Right lobe of liver (tissue), 6 donors: ENCODE results near the gene CBLL1. TPM values are rescaled to one million over a fixed set of nuclear protein-coding genes. Genes with fewer than 3 reads are reported as not detected.
A peak's percentile ranks its signal among the peaks of the same experiment; 100 is the strongest.

Experiments
- ATAC-seq, 4 donors: fragments of 200-7000 bp; cut with Tn5 transposase; one replicate each; pipeline ENCODE4 v1.9.1; 2020; ENCODE audit warnings: mild to moderate bottlenecking in 4 of 4, moderate library complexity in 4 of 4
- DNase-seq, 3 donors: peaks; one replicate each; pipeline ENCODE4 v3.0.0-alpha.2; 2020
- H3K27ac ChIP-seq, 3 donors: fragments of 200-600 bp; one replicate each; pipeline ENCODE4 v1.8.0; 2022
- H3K27me3 ChIP-seq, 2 donors: fragments of 200-600 bp; one replicate each; pipeline ENCODE4 v1.8.0; 2022
- H3K36me3 ChIP-seq, 4 donors: fragments of 200-600 bp; sonication (generic) in 1 of 4; one replicate each; pipeline versions ENCODE4 v1.5.1 to v1.8.0; 2017 to 2022; ENCODE audit warnings: control low read depth in 1 of 4
- H3K4me1 ChIP-seq, 4 donors: fragments of 200-600 bp; sonication (generic) in 1 of 4; one replicate each; pipeline versions ENCODE4 v1.5.1 to v1.8.0; 2017 to 2022; ENCODE audit warnings: control low read depth in 1 of 4
- H3K4me3 ChIP-seq, 3 donors: fragments of 200-600 bp; one replicate each; pipeline ENCODE4 v1.8.0; 2022
- H3K9me3 ChIP-seq, 4 donors: fragments of 200-600 bp; sonication (generic) in 1 of 4; one replicate each; pipeline versions ENCODE4 v1.5.1 to v1.8.0; 2017 to 2022; ENCODE audit warnings: control low read depth in 1 of 4
- CTCF ChIP-seq, 4 donors: fragments of 200-600 bp in 3 of 4; fragments of 450-650 bp in 1 of 4; IDR thresholded peaks; one replicate each; pipeline versions ENCODE4 v1.5.1 to v1.8.0; 2016 to 2022; ENCODE audit warnings: antibody characterized with exemption in 4 of 4, mild to moderate bottlenecking in 2 of 4
- POLR2A ChIP-seq: fragments of 450-650 bp; IDR thresholded peaks from one replicate; pipeline ENCODE4 v1.6.1; 2017; ENCODE audit warnings: antibody characterized with exemption, mild to moderate bottlenecking
- WGBS: methylation state at CpG from one replicate; pipeline ENCODE4 v1.1.6; 2018; ENCODE audit warnings: low coverage, low lambda C conversion rate; ENCODE audit not compliant: insufficient coverage; ENCODE audit errors: missing lambda C conversion rate; 5-methylcytosine and 5-hydroxymethylcytosine counted together
- intact Hi-C, 2 donors: fragments of 100-400 bp; cut with DNase I; formaldehyde crosslinking; loops; one replicate each; pipeline versions ENCODE4 v1.11.2 to v1.14.1; 2022
- total RNA-seq, 6 experiments: library from RNA; depleted of rRNA in 2 of 6; stranded (reverse); fragments of >200 nt in 2 of 6; fragmentation: NEBNext Ultra II Directional in 3 of 6; extraction: Animal tissue kit (Norgen Biotek cat#: 25700) in 3 of 6; gene quantifications; one replicate each; pipeline versions ENCODE4 v1.1.0 to v1.2.4, GENCODE V29; 2016 to 2023
- donor health status: DM: no; HTN: yes; CAD: no.
- donor health status: DM: no; HTN: no; CAD: no.
- donor health status: DM: no; HTN: no; CAD: no.
- donor health status: DM: no; HTN: yes; CAD: no.
- donor health status: DM: no; HTN: yes; CAD: no.

Gene CBLL1
- total RNA-seq, 6 experiments from 2014 or later = 5.8 to 11.6 (median 8.5) TPM

GRCh38 chr7:107782374-107782773 is 38.4 kb downstream of the CBLL1 start:
- no peaks in the 10 kb centered on the region for H3K36me3 ChIP-seq
- H3K4me1 ChIP-seq = peaks cover 0 to 20% (median 8%) of the 10 kb centered on the region in 4 donors
- H3K27me3 ChIP-seq = no peaks in the 10 kb centered on the region
- H3K4me3 ChIP-seq = no peak overlapping the region
- DNase-seq = peak in 1 of 3 donors; percentile 46
- 43% methylated on average over 3 of the region's 3 CpGs for WGBS
- H3K27ac ChIP-seq = no peak overlapping the region
- no peaks in the 10 kb centered on the region for H3K9me3 ChIP-seq
- no peak for TF ChIP-seq CTCF (IDR thresholded peaks at IDR 0.05)
- TF ChIP-seq POLR2A = no peak
- peak in 1 of 4 donors; percentile 39 for ATAC-seq
- intact Hi-C loops = no loop called here

- H3K4me3 ChIP-seq = no peak overlapping the region
- peaks cover 0 to 17% (median 8%) of the 10 kb centered on the region in 4 donors for H3K4me1 ChIP-seq
- H3K27ac ChIP-seq = no peak overlapping the region
- no peaks in the 10 kb centered on the region for H3K27me3 ChIP-seq
- ATAC-seq = no peak
- 100% methylated on average over 1 of the region's 1 CpG for WGBS
- H3K36me3 ChIP-seq = no peaks in the 10 kb centered on the region
- no peak for DNase-seq
- intact Hi-C loops = no loop called here
- TF ChIP-seq POLR2A = no peak
- TF ChIP-seq CTCF (IDR thresholded peaks at IDR 0.05) = no peak
- H3K9me3 ChIP-seq = no peaks in the 10 kb centered on the region
Observed at GRCh38 chr7:107783648-107784047, 39.7 kb downstream of the CBLL1 start.

GRCh38 chr7:107785170-107785569 is 41.2 kb downstream of the CBLL1 start:
- Histone ChIP-seq H3K27ac (no peak overlapping the region), H3K9me3 (no peaks in the 10 kb centered on the region), H3K27me3 (no peaks in the 10 kb centered on the region), H3K4me3 (no peak overlapping the region), H3K36me3 (no peaks in the 10 kb centered on the region), H3K4me1 (peaks cover 0 to 2% (median under 1%) of the 10 kb centered on the region in 4 donors)
- 100% methylated on average over 2 of the region's 2 CpGs for WGBS
- intact Hi-C loops = no loop called here
- no peak for DNase-seq
- ATAC-seq = no peak
- no peak for TF ChIP-seq CTCF (IDR thresholded peaks at IDR 0.05)
- no peak for TF ChIP-seq POLR2A

GRCh38 chr7:107785926-107786325 is 42.0 kb downstream of the CBLL1 start:
- H3K4me1 ChIP-seq = no peaks in the 10 kb centered on the region
- ATAC-seq = peak in 1 of 4 donors; percentile 56
- H3K36me3 ChIP-seq = no peaks in the 10 kb centered on the region
- H3K9me3 ChIP-seq = no peaks in the 10 kb centered on the region
- no peak for TF ChIP-seq POLR2A
- no peak for TF ChIP-seq CTCF (IDR thresholded peaks at IDR 0.05)
- DNase-seq = no peak
- intact Hi-C loops = no loop called here
- H3K4me3 ChIP-seq = no peak overlapping the region
- H3K27me3 ChIP-seq = no peaks in the 10 kb centered on the region
- H3K27ac ChIP-seq = no peak overlapping the region
- WGBS = 21% methylated on average over 2 of the region's 2 CpGs

- Histone ChIP-seq H3K27ac (no peak overlapping the region), H3K36me3 (no peaks in the 10 kb centered on the region), H3K27me3 (no peaks in the 10 kb centered on the region), H3K9me3 (no peaks in the 10 kb centered on the region), H3K4me3 (no peak overlapping the region), H3K4me1 (no peaks in the 10 kb centered on the region)
- ATAC-seq (no peak), DNase-seq (no peak)
- intact Hi-C loops = no loop called here
- TF ChIP-seq POLR2A (no peak), CTCF (IDR thresholded peaks at IDR 0.05) (no peak)
- WGBS = 87% methylated on average over 1 of the region's 1 CpG
Observed at GRCh38 chr7:107788216-107788615, 44.3 kb downstream of the CBLL1 start.
